A549 (cell line): ENCODE data around the gene ARMH3.

Source experiments
- CTCF ChIP-seq: fragments of >200 bp; sonication (Bioruptor Twin); formaldehyde crosslinking; IDR thresholded peaks from 3 replicates; pipeline ENCODE4 v1.5.1; 2016
- EP300 ChIP-seq, 2 experiments: fragments of >200 bp; sonication (Bioruptor Twin); formaldehyde crosslinking; IDR thresholded peaks; 2 replicates in 1 of 2; 3 replicates in 1 of 2; pipeline ENCODE4 v1.6.1; 2016 to 2017
- MAX ChIP-seq: IDR thresholded peaks from 2 replicates; pipeline ENCODE4 v1.6.1; 2012
- MAZ ChIP-seq: fragments of 150-350 bp; IDR thresholded peaks from 2 replicates; pipeline ENCODE4 v1.6.1; 2014; ENCODE audit warnings: antibody characterized with exemption, low read depth, low read length, borderline replicate concordance
- MYC ChIP-seq: IDR thresholded peaks from 2 replicates; pipeline ENCODE4 v1.6.1; 2012; ENCODE audit warnings: mild to moderate bottlenecking, inconsistent platforms, low read length, improper control_type of control experiment, borderline replicate concordance
- NFE2L2 ChIP-seq: fragments of 150-350 bp; conservative IDR thresholded peaks from 2 replicates; pipeline ENCODE4 v1.6.1; 2014; ENCODE audit warnings: low read length
- POLR2A ChIP-seq: IDR thresholded peaks from 2 replicates; pipeline ENCODE4 v1.6.1; 2012; ENCODE audit warnings: mild to moderate bottlenecking, low read length
- POLR2AphosphoS2 ChIP-seq: conservative IDR thresholded peaks from 2 replicates; pipeline ENCODE4 v1.6.1; 2012; ENCODE audit warnings: low read length, improper control_type of control experiment, inconsistent platforms
- RAD21 ChIP-seq, 2 experiments: fragments of >200 bp in 1 of 2; sonication (Bioruptor Twin) in 1 of 2; formaldehyde crosslinking in 1 of 2; IDR thresholded peaks in 1 of 2; conservative IDR thresholded peaks in 1 of 2; 2 replicates in 1 of 2; 3 replicates in 1 of 2; pipeline ENCODE4 v1.6.1; 2012 to 2018; ENCODE audit warnings: inconsistent platforms in 1 of 2
- RARB ChIP-seq: fragments of 250-450 bp; sonication (Bioruptor Pico); IDR thresholded peaks from 2 replicates; pipeline ENCODE4 v1.8.0; 2021; ENCODE audit warnings: mild to moderate bottlenecking, moderate library complexity
- RCOR1 ChIP-seq: fragments of 150-350 bp; IDR thresholded peaks from 2 replicates; pipeline ENCODE4 v1.6.1; 2014; ENCODE audit warnings: antibody characterized with exemption, low read length, low read depth
- RFX5 ChIP-seq: fragments of 450-650 bp; IDR thresholded peaks from 2 replicates; pipeline ENCODE4 v1.7.1; 2014; ENCODE audit warnings: antibody characterized with exemption, mild to moderate bottlenecking, moderate library complexity
- ZC3H11A ChIP-seq: fragments of 450-650 bp; IDR thresholded peaks from 2 replicates; pipeline ENCODE4 v1.6.1; 2014; ENCODE audit warnings: antibody characterized with exemption, mild to moderate bottlenecking

GRCh38 chr10:101838416-101838970 lies 217.5 kb downstream of the ARMH3 start:
- TF ChIP-seq CTCF: no peak
- TF ChIP-seq MAZ: no peak
- TF ChIP-seq NFE2L2: no peak
- TF ChIP-seq RAD21 (conservative IDR thresholded peaks at IDR 0.05 in 1 of 2, IDR thresholded peaks at IDR 0.05 in 1 of 2): no peak
- TF ChIP-seq MYC: no peak
- no peak for TF ChIP-seq EP300 (IDR thresholded peaks at IDR 0.05)
- no peak for TF ChIP-seq ZC3H11A
- no peak for TF ChIP-seq POLR2A
- no peak for TF ChIP-seq RARB (CRISPR knock-in tag)
- no peak for TF ChIP-seq RCOR1
- no peak for TF ChIP-seq POLR2AphosphoS2
- no peak for TF ChIP-seq MAX
- TF ChIP-seq RFX5: no peak
